ENCODE measurements around the gene CENPC. TPM values are rescaled to one million over a fixed set of nuclear protein-coding genes. Genes with fewer than 3 reads are reported as not detected.

Gene CENPC
- total and polyA plus RNA-seq, 2 donors (not counting 1 experiment from before 2014, with no cell fraction given) = 7.6 to 15.4 TPM

DNA sequence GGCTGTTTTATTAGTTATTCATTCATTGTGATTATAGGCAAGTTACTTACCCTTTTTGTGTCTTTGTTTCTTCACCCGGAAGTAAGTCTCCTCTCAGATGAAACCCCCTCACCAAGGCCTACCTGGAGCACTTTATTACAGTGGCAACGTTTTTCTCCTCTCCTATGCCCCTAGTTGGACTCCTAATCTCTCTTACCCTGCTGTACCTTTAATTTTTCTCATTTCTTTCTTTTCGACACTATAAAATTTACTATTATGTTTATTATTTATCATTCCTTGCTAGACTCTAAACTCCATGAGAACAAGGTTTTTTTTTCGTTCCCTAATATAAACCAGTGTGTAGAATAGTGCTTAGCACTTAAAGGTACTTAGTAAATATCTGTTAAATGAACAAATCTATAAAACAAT is 30.8 kb upstream of the CENPC start:
- no peaks in the 10 kb centered on the region for H3K79me2 ChIP-seq (ENCODE audit: control insufficient read depth, insufficient read depth, low read length)
- no peak for TF ChIP-seq EZH2 (IDR thresholded peaks at IDR 0.05; ENCODE audit: low read length, missing control alignments)
- TF ChIP-seq, protein P1, sequence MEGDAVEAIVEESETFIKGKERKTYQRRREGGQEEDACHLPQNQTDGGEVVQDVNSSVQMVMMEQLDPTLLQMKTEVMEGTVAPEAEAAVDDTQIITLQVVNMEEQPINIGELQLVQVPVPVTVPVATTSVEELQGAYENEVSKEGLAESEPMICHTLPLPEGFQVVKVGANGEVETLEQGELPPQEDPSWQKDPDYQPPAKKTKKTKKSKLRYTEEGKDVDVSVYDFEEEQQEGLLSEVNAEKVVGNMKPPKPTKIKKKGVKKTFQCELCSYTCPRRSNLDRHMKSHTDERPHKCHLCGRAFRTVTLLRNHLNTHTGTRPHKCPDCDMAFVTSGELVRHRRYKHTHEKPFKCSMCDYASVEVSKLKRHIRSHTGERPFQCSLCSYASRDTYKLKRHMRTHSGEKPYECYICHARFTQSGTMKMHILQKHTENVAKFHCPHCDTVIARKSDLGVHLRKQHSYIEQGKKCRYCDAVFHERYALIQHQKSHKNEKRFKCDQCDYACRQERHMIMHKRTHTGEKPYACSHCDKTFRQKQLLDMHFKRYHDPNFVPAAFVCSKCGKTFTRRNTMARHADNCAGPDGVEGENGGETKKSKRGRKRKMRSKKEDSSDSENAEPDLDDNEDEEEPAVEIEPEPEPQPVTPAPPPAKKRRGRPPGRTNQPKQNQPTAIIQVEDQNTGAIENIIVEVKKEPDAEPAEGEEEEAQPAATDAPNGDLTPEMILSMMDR (conservative IDR thresholded peaks at IDR 0.05 in 1 of 2, IDR thresholded peaks at IDR 0.05 in 1 of 2; ENCODE audit: low read depth in 1 of 2, low read length in 2 of 2) = no peak
- no peaks in the 10 kb centered on the region for H3K9me3 ChIP-seq (ENCODE audit: control insufficient read depth, insufficient read depth, low read depth, low read length)
- H3K4me2 ChIP-seq (ENCODE audit: extremely low read depth, insufficient read depth, low read length) = no peak overlapping the region
- H3K4me1 ChIP-seq (ENCODE audit: control insufficient read depth, extremely low read depth, insufficient read depth, low read length) = no peaks in the 10 kb centered on the region
- no peak overlapping the region for H2AFZ ChIP-seq (ENCODE audit: low read length)
- no peak overlapping the region for H3K9ac ChIP-seq (ENCODE audit: insufficient read depth, low read length)
- H3K27ac ChIP-seq (ENCODE audit: insufficient read depth, low read length) = no peak overlapping the region
- H3K4me3 ChIP-seq (replicated peaks in 1 of 4; ENCODE audit: control extremely low read depth in 1 of 4, insufficient read depth in 1 of 4, low read depth in 3 of 4, low read length in 4 of 4) = no peak overlapping the region
- no peak for DNase-seq (ENCODE audit: low read depth in 2 of 2)
- H3K36me3 ChIP-seq (ENCODE audit: control insufficient read depth, insufficient read depth, low read length) = no peaks in the 10 kb centered on the region
- H3K27me3 ChIP-seq (ENCODE audit: control insufficient read depth, insufficient read depth, low read length) = no peaks in the 10 kb centered on the region
- H4K20me1 ChIP-seq (ENCODE audit: control insufficient read depth, extremely low read depth, insufficient read depth, low read length) = no peaks in the 10 kb centered on the region

DNA sequence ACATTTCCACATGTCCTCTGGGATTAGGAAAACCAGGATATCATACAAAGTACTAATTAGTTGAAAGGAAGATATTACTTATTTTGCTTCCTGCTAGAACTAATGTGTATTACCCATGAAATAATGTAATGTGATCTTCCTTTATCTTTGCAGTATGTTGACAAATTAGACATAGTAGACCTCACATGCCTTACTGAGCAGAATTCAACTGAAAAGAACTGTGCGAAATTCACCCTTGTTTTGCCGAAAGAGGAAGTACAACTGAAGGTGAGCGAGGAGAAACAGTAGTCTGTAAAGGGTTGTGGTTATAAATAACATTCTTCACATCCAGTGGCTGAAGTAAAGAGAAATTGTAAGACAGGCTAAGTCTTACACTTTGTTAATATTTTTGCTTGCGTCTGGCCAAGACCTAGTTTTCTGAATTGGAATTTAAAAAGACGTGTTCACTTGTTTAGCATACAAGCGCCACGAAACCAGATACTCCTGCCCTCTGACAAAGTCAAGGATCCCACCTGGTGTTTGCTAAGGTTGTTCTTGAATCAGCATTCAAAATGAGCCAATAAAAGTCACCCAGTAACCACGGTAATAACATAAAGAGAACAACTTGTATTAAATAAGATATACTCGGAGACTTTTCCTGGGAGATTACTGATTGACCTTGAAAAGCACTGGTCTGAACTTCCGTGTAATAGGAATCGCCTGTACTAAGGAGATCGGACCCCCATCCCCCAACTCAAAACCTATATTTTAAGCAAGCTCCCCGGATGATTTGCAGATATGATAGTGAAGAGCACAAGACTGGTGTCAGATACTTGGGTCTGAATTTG is 30.1 kb upstream of the CENPC start:
- Histone ChIP-seq H3K9ac (ENCODE audit: insufficient read depth, low read length) (no peak overlapping the region), H3K36me3 (ENCODE audit: control insufficient read depth, insufficient read depth, low read length) (no peaks in the 10 kb centered on the region), H2AFZ (ENCODE audit: low read length) (no peak overlapping the region), H3K27ac (ENCODE audit: insufficient read depth, low read length) (no peak overlapping the region), H3K4me1 (ENCODE audit: control insufficient read depth, extremely low read depth, insufficient read depth, low read length) (no peaks in the 10 kb centered on the region), H3K9me3 (ENCODE audit: control insufficient read depth, insufficient read depth, low read depth, low read length) (no peaks in the 10 kb centered on the region), H3K4me2 (ENCODE audit: extremely low read depth, insufficient read depth, low read length) (no peak overlapping the region), H3K27me3 (ENCODE audit: control insufficient read depth, insufficient read depth, low read length) (no peaks in the 10 kb centered on the region), H4K20me1 (ENCODE audit: control insufficient read depth, extremely low read depth, insufficient read depth, low read length) (no peaks in the 10 kb centered on the region), H3K4me3 (replicated peaks in 1 of 4; ENCODE audit: control extremely low read depth in 1 of 4, insufficient read depth in 1 of 4, low read depth in 3 of 4, low read length in 4 of 4) (no peak overlapping the region), H3K79me2 (ENCODE audit: control insufficient read depth, insufficient read depth, low read length) (no peaks in the 10 kb centered on the region)
- no peak for DNase-seq (ENCODE audit: low read depth in 2 of 2)
- no peak for TF ChIP-seq EZH2 (IDR thresholded peaks at IDR 0.05; ENCODE audit: low read length, missing control alignments)
- TF ChIP-seq, protein P1 (conservative IDR thresholded peaks at IDR 0.05 in 1 of 2, IDR thresholded peaks at IDR 0.05 in 1 of 2; ENCODE audit: low read depth in 1 of 2, low read length in 2 of 2) = no peak

DNA sequence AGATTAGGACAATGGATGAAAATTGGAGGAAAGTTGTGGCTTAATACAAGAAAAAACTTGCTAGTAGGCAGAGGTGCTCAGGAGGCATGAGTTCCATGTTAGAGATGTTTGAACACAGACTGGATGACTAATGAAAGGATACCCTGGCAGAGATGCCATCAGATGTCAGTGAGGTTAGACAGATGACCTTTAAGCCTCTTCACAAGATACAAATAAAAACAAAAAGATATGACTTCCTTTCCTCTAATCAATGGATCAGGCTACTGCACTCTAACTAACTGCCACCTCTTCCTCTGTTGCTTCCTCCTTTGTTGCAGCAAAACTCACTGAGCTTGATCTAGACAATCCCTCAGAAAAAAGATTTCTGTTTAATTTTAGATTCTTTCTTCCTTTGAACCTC is 27.9 kb upstream of the CENPC start:
- Histone ChIP-seq H3K4me2 (ENCODE audit: extremely low read depth, insufficient read depth, low read length) (no peak overlapping the region), H3K4me3 (replicated peaks in 1 of 4; ENCODE audit: control extremely low read depth in 1 of 4, insufficient read depth in 1 of 4, low read depth in 3 of 4, low read length in 4 of 4) (no peak overlapping the region), H3K36me3 (ENCODE audit: control insufficient read depth, insufficient read depth, low read length) (no peaks in the 10 kb centered on the region), H3K9me3 (ENCODE audit: control insufficient read depth, insufficient read depth, low read depth, low read length) (no peaks in the 10 kb centered on the region), H3K4me1 (ENCODE audit: control insufficient read depth, extremely low read depth, insufficient read depth, low read length) (no peaks in the 10 kb centered on the region), H3K79me2 (ENCODE audit: control insufficient read depth, insufficient read depth, low read length) (no peaks in the 10 kb centered on the region), H4K20me1 (ENCODE audit: control insufficient read depth, extremely low read depth, insufficient read depth, low read length) (no peaks in the 10 kb centered on the region), H3K27me3 (ENCODE audit: control insufficient read depth, insufficient read depth, low read length) (no peaks in the 10 kb centered on the region), H2AFZ (ENCODE audit: low read length) (no peak overlapping the region), H3K9ac (ENCODE audit: insufficient read depth, low read length) (no peak overlapping the region), H3K27ac (ENCODE audit: insufficient read depth, low read length) (no peak overlapping the region)
- TF ChIP-seq, protein P1 (conservative IDR thresholded peaks at IDR 0.05 in 1 of 2, IDR thresholded peaks at IDR 0.05 in 1 of 2; ENCODE audit: low read depth in 1 of 2, low read length in 2 of 2) = no peak
- no peak for TF ChIP-seq EZH2 (IDR thresholded peaks at IDR 0.05; ENCODE audit: low read length, missing control alignments)
- no peak for DNase-seq (ENCODE audit: low read depth in 2 of 2)

Measured in fibroblast of lung (primary cell).